GM19035 (cell line): ENCODE data around the gene ZNF555.
"Not testable (repeated sequence)": the region's sequence is repeated elsewhere in the genome, so short reads cannot be mapped to it uniquely, and the experiment has no call there.

Source experiments
- ATAC-seq: cut with Tn5 transposase; IDR thresholded peaks from one replicate; pipeline ENCODE4 v1.9.1; 2021; ENCODE audit not compliant: unreplicated experiment

The ZNF555 gene

DNA sequence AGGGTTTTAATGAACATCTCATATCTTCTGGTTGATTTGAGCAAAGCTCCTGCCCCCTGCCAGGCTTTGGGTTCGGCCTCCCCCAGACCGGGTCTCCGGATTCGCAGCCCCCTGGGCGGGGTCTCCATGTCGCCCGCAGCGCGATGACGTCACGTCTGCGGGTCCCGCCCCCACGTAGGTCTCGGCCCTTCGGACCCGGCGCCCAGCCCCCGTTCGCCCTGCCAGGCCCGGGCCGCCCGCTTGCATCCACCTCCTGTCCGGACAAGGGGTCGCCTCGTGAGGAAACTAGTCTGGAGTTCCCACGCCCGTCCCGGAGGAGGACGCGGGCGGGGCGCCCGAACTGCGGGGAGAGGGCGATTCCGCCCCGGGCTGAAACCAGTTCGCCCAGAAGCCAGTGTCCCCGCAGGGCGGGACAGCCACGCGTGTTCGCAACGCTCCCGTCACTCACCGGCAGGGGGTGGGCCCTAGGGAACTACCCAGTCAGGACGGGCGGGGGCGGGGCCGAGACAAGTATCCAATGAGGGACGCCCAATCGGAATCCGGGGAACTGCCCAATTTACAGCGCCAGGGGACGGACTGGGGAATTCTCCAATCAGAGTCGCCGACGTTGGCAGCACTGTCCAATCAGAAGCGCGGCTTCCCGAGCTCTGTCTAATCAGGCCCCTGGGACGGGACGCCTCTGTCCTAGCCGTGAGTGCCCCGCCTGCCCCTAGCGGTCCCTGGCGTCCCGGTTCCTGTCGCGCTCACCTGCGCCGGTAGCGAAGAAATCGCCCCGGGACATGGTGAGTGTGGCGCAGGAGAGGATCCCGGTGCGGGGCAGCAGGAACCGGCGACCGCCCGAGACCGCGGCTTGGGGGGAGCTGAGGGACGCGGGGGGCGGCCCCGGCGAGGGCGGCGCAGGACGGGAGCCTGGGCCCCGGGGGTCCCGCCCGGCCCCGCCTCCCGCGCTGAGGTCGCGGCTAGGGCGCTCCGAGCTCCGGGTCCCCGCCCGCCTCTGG is at the start of gene ZNF555:
TSS of gene ZNF555 (plus strand) at position 682 of the 998 bp plus-strand sequence. CDS start at position 780, 98 bp downstream.
- peak; percentile 93 for ATAC-seq

DNA sequence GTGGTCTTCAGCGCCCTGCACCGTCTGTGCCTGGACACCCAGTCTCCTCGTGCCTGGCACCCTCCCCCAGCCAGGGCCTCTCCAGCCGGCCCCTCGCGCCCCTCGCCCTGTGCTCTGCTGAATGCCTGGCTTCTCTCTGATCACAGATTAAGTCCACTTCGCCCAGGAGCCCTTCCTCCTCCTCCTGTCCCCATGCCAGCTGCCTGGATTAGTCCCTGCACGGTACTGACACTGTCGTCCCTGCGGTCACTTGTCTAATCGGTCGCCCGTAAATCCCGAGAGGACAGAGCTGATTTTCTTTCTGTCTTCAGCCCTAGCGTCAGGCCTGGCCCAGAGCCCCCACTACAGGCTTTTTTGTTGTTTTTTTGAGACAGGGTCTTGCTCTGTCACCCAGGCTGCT is 49.4 kb upstream of the ZNF555 start:
- no peak for ATAC-seq

DNA sequence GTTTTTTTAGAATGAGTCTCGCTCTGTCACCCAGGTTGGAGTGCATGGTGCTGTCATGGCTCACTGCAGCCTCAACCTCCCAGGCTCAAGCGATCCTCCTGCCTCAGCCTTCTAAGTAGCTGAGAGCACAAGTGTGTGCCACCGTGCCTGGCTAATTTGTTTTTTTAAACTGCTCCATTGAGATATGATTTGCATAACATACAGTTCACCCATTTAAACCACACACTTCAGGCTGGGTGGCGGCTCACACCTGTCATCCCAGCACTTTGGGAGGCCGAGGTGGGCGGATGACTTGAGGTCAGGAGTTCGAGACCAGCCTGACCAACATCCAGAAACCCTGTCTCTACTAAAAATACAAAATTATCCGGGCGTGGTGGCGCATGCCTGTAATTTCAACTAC is 48.6 kb upstream of the ZNF555 start:
- ATAC-seq, result not testable (repeated sequence)

DNA sequence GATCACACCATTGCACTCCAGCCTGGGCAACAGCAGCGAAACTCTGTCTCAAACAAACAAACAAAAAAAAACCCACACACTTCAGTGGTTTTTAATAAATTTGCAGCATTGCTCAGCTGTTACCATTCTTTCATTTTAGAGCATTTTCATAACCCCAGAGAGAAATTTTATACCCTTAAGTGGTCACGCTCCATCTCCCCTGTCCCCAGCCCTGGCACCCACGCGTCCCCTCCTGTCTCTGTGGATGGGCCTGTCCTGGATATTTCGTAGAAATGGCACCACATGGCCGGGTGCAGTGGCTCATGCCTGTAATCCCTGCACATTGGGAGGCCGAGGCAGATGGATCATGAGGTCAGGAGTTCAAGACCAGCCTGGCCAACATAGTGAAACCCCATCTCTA is 48.1 kb upstream of the ZNF555 start:
- no peak for ATAC-seq

DNA sequence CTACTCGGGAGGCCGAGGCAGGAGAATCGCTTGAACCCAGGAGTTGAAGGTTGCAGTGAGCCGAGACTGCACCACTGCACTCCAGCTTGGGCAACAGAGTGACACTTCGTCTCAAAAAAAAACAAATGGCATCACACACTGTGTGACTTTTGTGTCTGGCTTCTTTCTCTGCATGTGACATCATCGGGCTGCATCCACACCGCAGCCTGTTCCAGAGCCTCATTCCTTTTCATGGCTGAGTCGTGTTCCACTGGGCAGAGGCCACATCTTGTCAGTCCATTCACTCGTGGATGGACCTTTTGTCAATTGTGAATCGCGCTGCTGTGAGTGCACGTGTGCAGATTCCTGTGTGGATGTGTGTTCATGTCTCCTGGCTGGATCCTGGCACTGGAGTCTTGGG is 47.7 kb upstream of the ZNF555 start:
- no peak for ATAC-seq

DNA sequence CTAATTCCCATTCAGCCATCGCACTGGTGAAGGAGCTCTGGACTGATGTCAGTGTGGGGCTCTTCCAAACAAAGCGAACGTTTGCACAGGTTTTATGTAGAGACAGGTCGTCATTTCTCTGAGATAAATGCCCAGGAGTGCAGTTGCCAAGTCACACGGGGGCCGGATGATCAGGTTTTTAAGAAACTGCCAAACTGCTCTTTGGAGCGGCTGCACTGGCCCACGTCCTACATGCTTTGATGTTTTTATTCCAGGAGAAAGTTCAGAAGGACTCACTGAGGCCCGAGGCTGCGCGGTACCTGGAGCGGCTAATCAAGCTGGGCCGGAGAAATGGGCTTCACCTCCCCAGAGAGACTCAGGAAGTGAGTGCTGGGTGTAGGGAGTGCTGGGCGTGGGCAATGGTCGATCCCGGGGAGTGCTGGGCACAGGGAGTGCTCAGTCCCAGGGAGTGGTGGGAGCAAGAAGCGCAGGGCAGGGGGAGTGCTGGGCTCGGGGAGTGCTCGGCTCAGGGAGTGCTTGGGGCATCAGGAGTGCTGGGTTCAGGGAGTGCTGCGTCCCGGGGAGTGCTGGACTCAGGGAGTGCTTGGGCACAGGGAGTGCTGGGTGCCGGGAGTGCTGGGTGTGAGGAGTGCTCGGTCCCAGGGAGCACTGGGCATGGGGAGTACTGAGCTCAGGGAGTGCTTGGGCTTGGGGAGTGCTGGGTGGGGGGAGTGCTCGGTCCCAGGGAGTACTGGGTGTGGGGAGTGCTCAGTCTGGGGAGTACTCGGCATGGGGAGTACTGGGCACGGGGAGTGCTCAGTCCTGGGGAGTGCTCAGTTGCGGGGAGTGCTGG is 45.2 kb upstream of the ZNF555 start:
- no peak for ATAC-seq

DNA sequence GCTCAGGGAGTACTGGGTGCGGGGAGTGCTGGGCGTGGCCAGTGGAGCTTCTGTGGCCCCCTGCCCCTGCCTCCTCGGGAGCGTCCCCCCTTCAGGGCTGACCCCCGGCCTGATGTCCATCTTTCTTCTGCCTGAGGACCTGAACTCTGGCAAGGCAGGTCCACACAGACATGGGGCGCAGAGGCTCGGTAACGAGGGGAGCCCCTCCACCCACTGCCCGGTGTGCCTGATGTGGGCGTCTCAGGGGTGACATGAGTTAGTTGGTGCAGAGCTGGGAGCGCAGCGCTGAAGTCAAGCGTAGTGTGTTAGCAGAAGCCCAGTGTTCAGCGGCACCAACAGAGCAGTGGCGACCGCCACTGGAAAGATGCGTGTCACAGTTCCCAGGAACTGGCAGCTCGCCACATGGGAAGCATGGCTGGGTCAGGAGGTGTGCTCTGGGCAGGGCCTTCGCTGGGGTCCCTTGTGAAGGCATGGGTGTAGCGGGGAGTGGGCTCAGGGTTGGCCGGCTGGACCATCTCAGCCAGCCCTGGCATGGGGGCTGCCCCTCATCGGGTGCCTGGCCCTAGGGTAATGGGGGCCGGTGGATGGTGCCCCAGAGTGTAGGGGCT is 44.5 kb upstream of the ZNF555 start:
- no peak for ATAC-seq

DNA sequence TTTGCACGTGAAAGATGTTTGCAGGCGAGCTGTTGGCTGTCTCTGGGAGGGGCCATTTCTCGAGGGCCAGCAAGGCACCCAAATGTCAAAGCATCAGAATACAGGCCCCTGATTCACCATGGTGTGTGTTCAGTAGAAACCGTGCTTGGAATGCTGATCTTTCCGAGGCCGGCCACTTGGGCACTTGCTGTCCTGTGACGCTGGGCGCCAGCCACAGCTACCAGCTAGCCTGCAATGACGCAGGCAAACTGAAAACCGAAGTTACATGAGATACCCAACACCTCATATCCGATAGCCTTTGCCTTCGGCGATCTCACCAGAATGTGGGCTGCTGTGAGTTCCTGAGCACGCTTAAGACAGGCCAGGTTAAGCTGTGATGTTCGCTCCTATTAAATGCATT is 44.0 kb upstream of the ZNF555 start:
- ATAC-seq, result no peak

DNA sequence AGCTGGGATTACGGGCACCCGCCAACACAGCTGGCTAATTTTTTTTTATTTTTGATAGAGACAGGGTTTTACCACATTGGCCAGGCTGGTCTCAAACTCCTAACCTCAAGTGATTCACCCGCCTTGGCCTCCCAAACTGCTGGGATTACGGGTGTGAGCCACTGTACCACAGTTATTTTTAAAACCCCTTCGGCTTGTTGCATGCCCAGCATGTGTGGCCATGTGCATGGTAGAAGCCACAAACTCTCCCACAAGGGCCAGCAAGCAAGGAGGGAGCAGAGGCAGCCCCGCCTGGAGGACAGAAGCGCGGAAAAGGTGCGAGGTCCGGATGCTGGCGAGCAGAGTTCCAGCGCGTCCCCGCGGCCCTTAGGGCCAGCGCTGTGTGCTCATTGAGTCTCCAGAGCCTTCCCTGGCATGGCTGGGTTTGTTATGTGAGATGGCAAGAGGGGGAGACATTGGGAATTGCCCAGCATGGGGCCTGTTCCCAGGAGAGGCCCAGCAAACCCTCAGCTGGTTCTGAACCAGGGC is 43.1 kb upstream of the ZNF555 start:
- ATAC-seq, result no peak

DNA sequence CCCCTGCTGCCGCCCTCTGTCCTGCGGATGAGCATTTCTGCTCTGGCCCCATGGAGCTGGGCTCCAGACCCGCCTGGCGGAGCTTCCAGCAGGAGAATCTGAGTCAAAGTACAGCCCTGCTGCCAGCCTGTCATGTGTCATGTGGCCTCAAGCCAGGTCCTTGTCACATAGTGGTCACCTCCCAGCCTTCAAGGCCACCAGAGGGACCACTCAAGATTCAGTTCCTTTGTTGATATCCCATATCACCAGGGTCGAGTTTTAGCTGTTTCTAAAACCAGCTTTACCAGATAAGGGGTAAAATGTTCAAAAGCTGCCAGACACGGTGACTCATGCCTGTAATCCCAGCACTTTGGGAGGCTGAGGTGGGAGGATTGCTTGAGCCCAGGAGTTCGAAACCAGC is 42.5 kb upstream of the ZNF555 start:
- no peak for ATAC-seq

DNA sequence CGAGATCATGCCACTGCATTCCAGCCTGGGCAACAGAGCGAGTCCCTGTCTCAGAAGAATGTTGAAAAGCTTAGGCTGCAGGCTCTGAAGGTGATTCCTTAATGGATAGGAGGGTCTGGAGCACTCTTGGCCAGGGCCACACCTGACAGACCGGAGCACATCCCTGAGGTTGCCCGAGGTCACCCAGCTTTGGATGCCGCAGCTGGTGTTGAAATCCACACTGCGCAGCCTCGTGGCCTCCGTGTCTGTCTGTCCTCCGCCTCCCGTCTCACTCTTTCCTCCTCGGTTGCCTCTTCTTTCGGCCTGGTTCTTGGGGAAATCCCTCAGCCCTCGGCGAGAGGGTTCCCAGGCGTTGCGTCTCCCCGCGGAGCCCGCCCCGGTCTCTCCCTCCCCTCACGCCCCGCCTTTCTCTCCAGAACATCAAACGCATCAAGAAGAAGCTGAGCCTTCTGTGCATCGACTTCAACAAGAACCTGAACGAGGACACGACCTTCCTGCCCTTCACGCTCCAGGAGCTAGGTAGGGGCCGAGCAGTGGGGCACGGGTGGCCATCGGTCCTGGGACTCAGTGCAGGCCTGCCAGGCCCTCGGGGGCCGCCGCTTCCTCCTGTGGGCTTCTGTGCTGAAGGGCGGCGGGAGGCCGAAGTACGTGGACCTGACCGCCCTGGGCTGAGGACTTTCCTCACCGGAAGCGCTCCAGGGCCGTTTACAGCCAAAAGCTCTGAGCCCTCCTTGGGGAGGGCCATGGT is 41.8 kb upstream of the ZNF555 start:
- ATAC-seq, result no peak

DNA sequence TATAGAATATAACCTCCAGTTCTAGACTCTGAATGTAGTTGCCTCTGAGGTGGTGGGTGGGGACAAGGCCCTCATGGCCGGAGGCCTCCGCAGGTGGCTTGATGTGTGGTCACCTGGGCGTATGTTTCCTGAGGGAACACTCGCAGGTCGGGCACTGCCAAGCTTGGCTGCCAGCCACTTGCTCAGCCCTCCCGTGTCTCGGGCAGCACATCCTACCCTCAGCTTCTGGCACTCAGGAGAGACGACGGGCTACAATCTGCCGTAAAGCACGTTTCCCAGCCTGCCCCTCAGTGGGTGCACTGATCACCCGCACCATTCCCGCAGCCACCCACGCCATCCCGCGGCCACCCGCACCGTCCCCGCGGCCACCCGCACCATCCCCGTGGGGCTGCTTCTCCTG is 40.8 kb upstream of the ZNF555 start:
- ATAC-seq, result no peak

DNA sequence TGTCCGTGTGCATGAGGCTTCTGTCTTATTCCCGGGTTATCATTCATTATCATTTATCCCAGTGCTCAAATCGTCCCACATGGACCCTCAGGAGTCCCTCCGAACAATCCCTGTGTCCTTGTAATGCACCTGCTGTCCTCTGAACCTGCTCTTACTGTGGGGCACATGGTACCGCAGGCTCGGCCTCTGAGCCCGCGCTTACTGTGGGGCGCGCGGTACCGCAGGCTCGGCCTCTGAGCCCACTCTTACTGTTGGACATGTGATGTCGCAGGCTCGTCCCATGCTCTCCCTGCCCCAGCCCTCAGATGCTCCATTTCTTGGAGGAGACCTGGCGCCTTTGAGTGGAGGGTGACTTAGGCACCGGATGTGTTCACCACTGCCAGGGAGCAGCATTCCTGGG is 38.4 kb upstream of the ZNF555 start:
- no peak for ATAC-seq

DNA sequence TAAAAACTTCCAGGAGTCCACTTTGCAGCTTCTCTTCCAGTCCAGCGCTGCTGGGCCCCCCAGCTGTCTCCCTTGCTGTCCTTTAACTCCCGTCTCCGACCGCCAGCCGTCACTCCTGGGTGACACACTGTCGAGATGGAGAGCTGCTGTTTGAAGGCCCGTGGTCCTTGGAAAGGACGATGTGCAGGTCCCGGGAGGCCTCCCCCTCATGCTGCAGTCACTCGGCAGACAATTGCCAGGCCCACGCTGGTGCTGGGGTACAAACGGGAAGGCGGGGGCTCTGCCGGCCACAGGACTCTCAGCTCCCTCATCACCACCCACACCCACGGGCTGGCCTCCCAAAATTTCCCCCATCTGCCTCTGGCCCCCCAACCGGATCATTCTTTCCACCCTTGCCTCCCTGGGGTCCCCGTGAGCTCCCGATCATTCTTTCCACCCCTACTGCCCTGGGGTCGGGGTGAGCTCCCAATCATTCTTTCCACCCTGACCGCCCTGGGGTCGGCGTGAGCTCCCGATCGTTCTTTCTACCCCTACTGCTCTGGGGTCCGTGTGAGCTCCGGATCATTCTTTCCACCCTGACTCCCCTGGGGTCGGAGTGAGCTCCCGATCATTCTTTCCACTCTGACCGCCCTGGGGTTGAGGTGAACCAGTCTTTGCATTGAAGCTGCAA is 37.7 kb upstream of the ZNF555 start:
- ATAC-seq, result no peak

DNA sequence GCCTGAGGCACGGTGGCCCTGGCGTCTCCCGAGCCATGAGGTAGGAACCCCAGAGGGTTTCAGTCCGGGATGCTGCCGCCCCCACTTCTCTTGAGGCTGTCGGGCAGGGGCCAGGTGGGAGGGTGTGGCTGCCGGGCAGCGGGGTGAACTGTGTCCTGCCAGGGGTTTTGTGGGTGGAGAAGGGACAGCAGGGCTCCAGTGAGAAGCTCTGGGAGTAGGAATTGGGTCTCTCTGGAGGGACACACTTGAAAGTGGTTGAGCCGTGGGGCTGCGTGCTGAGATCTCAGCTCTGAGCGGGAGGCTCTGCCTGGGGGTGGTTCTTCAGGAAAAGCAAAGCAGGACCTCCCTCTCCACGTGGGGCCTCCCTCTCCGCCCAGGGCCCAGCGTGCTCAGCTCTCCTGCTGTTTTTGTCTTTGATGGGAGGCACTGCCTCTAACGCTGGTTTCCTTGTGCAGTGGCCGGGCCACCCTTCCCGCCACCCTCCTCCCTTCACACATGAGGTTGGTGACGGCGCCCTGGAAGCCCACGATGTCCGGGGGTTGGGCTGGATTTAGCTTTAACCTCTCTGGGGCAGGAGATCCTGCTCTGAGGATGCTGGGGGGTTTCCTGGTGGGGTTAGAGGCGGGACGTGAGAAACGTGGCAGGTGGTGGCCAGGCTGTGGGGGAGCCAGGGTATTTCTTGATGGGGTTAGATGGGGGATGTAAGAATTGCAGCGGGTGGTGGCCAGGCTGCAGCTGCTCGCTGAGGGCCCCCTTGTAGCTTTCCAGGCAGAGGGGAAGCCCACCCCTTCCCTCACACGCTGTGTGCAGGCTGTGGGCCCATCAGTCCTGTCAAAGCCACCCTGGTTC is 36.9 kb upstream of the ZNF555 start:
- ATAC-seq, result no peak

DNA sequence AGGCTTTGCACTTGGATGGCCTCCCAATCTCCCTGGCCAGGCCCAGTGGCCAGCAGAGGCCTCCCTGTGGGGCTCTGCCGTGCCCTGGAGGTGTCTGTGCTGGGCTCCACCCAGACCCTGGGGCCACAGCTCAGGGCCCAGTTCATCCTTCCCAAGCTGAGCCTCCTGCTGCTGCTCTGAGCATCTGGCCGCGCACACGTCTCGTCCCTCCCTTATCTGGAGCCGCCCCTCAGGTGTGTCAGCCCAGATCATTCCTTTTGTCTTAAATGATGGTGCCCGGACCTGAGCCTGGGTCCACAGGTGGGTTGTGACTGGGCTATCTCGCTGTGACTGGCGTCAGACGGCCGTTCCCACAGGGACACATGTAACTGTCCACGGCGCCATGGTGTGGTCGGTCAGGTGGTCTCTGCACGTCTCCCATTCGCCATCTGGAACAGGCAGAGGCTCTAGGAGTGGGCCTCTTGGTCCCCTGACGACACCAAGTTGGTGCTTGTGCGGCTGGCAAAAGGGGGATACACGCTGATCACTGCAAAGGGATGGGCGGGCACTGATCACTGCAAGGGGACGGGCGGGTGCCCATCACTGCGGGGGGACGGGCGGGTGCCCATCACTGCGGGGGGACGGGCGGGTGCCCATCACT is 35.9 kb upstream of the ZNF555 start:
- ATAC-seq, result no peak

DNA sequence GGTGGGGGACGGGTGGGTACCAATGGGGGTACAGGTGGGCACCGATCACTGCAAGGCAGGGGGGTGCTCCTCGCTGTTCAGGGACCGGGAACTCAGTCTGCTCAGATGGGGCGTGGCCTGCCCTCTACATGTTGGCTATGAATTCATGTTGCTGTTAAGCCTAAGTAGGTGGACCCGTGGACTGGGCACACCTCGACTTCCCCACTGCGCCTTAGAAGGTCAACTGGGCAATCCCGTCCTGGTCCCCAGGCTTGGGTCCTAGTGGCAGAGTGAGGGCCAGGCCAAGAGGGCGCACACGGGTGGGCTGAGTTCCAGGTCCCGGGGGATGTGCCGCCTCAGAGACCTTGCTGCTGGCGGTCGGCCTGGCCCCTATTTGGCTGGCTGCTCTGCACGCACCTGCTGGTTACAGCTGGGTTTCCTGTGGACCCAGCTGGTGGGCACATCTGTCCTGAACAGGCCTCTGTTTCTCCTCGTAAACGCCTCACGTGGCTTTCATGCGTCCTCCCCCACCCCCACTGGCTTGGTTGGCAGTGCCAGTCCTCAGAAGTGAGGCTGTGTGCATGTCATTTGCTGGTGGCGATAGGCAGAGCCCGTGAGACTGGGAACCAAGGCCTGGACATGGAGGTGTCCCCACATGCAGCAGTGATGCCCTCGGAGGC is 35.2 kb upstream of the ZNF555 start:
- no peak for ATAC-seq

DNA sequence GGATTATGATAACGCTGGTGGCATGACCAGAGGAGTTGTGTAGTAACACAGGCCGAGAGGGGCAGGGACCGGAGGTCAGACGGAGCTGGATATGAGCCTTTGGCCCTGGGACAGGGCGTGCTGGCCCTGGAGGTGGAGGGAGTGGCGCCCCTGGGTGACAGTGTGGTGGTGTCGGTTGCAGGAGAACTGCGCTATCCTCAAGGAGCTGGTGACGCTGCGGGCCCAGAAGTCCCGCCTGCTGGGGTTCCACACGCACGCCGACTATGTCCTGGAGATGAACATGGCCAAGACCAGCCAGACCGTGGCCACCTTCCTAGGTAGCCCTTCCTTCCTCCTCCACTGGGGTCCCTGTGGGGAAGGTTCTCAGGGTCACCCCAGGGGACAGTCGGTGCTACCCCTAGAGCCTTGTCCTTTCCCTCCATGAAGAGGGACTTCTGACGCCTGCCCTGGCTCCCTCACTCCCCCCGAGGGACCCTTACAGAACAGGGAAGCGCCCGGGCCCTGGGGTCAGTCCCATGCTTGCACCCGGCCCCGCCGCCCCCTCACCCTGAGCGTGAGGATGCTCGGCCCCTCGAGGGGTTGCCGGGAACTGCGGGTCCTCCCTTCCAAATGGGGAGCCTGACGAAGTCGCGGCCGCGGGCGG is 34.4 kb upstream of the ZNF555 start:
- no peak for ATAC-seq
